HUES6 (cell line): ENCODE results near the gene DIO1.

Experiments
- H3K27ac ChIP-seq: 2 replicates; pipeline ENCODE4 v1.7.0; 2013; ENCODE audit warnings: low read depth, mild to moderate bottlenecking, low read length, inconsistent platforms
- H3K27me3 ChIP-seq: 2 replicates; pipeline ENCODE4 v1.6.1; 2013; ENCODE audit warnings: low read length; ENCODE audit not compliant: control insufficient read depth, insufficient read depth
- H3K36me3 ChIP-seq: 2 replicates; pipeline ENCODE4 v1.6.1; 2013; ENCODE audit warnings: low read length; ENCODE audit not compliant: control insufficient read depth, insufficient read depth
- H3K4me1 ChIP-seq: 2 replicates; pipeline ENCODE4 v1.6.1; 2013; ENCODE audit warnings: low read length; ENCODE audit not compliant: control insufficient read depth, insufficient read depth
- H3K4me3 ChIP-seq: 2 replicates; pipeline ENCODE4 v1.5.1; 2013; ENCODE audit warnings: low read depth, low read length
- H3K9ac ChIP-seq: one replicate; pipeline ENCODE4 v1.6.1; 2013; ENCODE audit warnings: mild to moderate bottlenecking, low read length
- H3K9me3 ChIP-seq: 2 replicates; pipeline ENCODE4 v1.6.1; 2013; ENCODE audit warnings: low read depth, low read length; ENCODE audit not compliant: control insufficient read depth, insufficient read depth

The DIO1 gene

GRCh38 chr1:53919675-53920066 is 25.7 kb downstream of the DIO1 start:
- no peak overlapping the region for H3K4me3 ChIP-seq
- no peak overlapping the region for H3K27ac ChIP-seq
- H3K4me1 ChIP-seq: peaks cover 5% of the 10 kb centered on the region; the same call in 1 of the 2 replicates
- no peaks in the 10 kb centered on the region for H3K27me3 ChIP-seq
- H3K36me3 ChIP-seq: peaks cover 10% of the 10 kb centered on the region; the same call in 1 of the 2 replicates
- H3K9ac ChIP-seq: no peak overlapping the region
- H3K9me3 ChIP-seq: no peaks in the 10 kb centered on the region

- no peak overlapping the region for H3K9ac ChIP-seq
- no peaks in the 10 kb centered on the region for H3K4me1 ChIP-seq
- H3K27ac ChIP-seq: no peak overlapping the region
- peaks cover 20% of the 10 kb centered on the region for H3K36me3 ChIP-seq
- peaks cover 5% of the 10 kb centered on the region; the same call in 1 of the 2 replicates for H3K9me3 ChIP-seq
- no peaks in the 10 kb centered on the region for H3K27me3 ChIP-seq
- no peak overlapping the region for H3K4me3 ChIP-seq
Measured at GRCh38 chr1:53927376-53927881, 33.4 kb downstream of the DIO1 start.

DNA sequence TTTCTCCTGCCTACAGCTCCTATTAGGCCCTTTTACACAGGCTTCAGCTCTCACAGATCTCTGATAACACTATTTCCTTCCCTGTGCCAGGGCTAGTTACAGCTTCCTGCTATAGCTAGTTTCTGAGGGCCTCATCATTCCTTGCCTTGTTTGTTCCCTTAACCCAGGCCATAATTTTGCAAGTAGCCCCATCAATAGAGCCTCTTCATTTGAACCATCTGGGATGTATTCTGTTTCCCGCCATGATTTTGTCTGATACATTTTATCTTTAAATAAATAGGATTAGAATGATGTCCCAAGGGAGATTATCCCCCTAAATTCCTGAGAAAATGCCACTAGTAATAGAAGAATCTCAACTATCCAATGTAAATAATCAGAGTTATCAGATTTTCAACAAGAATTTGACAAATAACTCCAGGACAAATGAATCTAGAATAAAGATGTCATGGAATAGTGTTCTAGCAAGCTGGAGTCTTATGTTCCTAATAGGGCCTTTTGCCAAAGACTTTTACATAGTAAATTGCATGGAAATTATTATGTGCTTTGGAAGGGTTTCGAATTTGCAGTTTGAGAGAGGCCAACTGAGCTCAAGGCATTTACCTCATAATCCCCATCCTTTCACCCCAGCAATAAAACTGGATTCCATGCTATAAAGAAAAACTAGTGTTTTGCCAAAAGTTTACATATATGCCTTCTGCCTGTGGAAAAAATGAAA is 35.4 kb downstream of the DIO1 start:
- H3K27ac ChIP-seq: no peak overlapping the region
- no peak overlapping the region for H3K4me3 ChIP-seq
- H3K36me3 ChIP-seq: peaks cover 18% of the 10 kb centered on the region
- no peak overlapping the region for H3K9ac ChIP-seq
- peaks cover 13% of the 10 kb centered on the region for H3K9me3 ChIP-seq
- no peaks in the 10 kb centered on the region for H3K27me3 ChIP-seq
- no peaks in the 10 kb centered on the region for H3K4me1 ChIP-seq

- H3K4me3 ChIP-seq: no peak overlapping the region
- peaks cover 26% of the 10 kb centered on the region for H3K36me3 ChIP-seq
- H3K4me1 ChIP-seq: no peaks in the 10 kb centered on the region
Measured at GRCh38 chr1:53930932-53931331, 36.9 kb downstream of the DIO1 start.

DNA sequence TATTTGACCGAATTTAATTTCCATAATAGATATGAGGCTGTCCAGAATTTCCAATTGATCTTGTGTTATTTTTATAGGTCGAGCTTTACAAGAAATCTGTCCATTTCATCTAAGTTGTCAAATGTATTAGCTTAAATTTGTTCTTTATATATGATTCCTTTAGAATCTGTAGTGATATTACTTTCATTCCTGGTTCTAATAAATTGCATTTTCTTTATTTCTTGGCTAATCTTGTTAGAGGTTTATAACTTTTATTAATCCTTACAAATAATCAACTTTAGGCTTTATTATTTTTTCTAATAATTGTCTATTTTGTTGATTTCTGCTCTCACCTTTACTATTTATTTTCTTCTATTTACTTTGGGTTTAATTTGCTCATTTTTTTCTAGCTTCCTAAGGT is 37.5 kb downstream of the DIO1 start:
- Histone ChIP-seq H3K9ac (no peak overlapping the region), H3K27ac (no peak overlapping the region), H3K36me3 (peaks cover 26% of the 10 kb centered on the region), H3K4me3 (no peak overlapping the region), H3K9me3 (peaks cover 18% of the 10 kb centered on the region), H3K4me1 (no peaks in the 10 kb centered on the region), H3K27me3 (no peaks in the 10 kb centered on the region)

More at GRCh38 chr1:53930932-53931331, 36.9 kb downstream of the DIO1 start:
- Histone ChIP-seq H3K27me3 (no peaks in the 10 kb centered on the region), H3K9ac (no peak overlapping the region), H3K27ac (no peak overlapping the region), H3K9me3 (peaks cover 18% of the 10 kb centered on the region)

GRCh38 chr1:53934170-53934765 is 40.3 kb downstream of the DIO1 start:
- Histone ChIP-seq H3K36me3 (peaks cover 15% of the 10 kb centered on the region), H3K9ac (no peak overlapping the region), H3K4me1 (no peaks in the 10 kb centered on the region), H3K9me3 (peaks cover 18% of the 10 kb centered on the region), H3K27me3 (no peaks in the 10 kb centered on the region), H3K4me3 (no peak overlapping the region), H3K27ac (no peak overlapping the region)

DNA sequence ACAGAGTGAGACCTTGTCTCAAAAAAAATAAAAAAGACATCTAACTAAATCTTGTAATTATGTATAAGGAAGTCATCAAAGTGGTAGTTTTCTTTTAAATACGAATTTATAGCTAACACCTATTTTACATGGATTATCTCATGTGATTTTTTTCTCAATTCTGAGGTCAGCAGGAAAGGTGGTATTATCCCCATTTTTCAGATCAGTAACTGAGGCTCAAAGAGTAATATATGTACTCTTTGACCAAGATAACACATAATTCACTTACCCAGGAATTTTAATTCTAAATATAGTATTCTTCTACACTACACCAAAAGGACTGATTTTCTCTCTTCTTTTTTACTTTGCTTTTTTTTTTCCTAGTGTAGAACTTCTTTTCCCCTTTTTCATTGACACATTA is 42.4 kb downstream of the DIO1 start:
- peaks cover 11% of the 10 kb centered on the region for H3K36me3 ChIP-seq
- H3K27me3 ChIP-seq: no peaks in the 10 kb centered on the region

DNA sequence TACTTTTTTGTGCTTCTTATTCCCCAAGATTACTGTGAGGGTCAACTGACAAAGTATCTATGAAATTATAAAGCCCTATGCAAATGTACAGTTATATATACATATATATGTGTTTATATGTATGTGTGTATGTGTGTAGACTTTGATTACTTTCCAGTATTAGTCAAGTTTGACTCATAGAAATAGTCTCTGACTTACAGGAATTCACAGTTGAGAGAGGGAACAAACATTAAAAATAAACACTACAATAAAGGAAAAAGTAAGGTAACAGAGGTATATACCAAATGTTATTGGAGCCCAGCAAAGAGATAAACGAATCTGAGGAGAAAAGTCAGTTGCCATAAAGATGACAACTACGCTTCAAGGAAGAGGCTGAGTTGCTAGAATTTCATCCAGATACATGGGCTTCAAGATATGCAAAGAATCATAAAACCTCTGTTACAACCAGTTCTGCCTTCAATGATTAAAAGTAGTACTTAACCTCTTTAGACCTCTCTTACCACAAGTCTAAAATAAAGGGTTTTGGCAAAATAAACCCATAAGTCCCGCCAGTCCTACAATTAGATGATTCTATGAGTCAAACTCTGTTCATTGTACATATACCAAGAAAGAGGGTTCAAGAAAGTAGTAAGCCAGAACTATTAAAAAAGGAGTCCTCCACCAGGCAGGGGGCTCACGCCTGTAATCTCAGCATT is 44.3 kb downstream of the DIO1 start:
- Histone ChIP-seq H3K9me3 (peaks cover 9% of the 10 kb centered on the region), H3K4me3 (no peak overlapping the region), H3K36me3 (peaks cover 11% of the 10 kb centered on the region), H3K4me1 (peaks cover 11% of the 10 kb centered on the region; the same call in 1 of the 2 replicates), H3K27ac (no peak overlapping the region), H3K9ac (no peak overlapping the region), H3K27me3 (no peaks in the 10 kb centered on the region)

More for the DNA sequence above, 42.4 kb downstream of the DIO1 start:
- H3K9ac ChIP-seq: no peak overlapping the region
- H3K4me1 ChIP-seq: no peaks in the 10 kb centered on the region
- H3K27ac ChIP-seq: no peak overlapping the region
- no peak overlapping the region for H3K4me3 ChIP-seq
- H3K9me3 ChIP-seq: peaks cover 18% of the 10 kb centered on the region

DNA sequence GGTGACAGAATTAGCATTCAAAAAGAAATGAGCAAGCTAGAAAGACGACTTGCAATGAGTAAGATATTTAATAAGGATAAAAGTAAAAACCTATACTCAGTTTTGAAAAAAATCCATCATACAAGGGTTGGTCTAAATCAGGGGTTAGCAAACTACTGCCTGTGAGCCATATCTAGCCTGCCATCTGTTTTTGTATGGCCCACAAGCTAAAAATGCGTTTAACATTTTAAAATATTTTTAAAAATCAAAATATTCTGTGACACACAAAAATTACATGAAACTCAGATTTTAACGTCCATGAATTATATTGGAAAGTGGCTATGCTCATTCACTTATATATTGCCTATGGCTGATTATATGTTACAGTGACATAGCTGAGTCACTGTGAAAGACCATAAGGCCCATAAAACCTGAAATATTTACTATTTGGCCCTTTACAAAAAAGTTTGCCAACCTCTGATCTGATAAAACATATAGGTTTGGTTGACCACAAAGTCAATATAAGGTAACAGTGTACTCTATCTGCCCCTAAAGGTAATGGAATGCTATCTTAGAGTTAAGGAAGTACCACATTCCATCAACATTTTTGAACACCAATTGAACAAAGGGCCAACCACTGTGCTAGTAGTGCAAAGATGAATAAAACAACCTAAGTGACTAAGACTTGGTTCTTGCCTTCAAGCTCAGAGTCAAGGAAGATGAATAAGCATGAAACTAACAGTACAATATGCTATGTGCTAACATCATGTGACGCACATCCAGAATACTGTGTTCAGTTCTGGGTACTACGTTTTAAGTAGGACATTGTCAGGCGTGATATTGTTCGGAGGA is 48.4 kb downstream of the DIO1 start:
- H3K4me3 ChIP-seq: no peak overlapping the region
- H3K27ac ChIP-seq: no peak overlapping the region
- peaks cover 25% of the 10 kb centered on the region for H3K4me1 ChIP-seq
- H3K27me3 ChIP-seq: no peaks in the 10 kb centered on the region
- no peaks in the 10 kb centered on the region for H3K9me3 ChIP-seq
- no peak overlapping the region for H3K9ac ChIP-seq
- H3K36me3 ChIP-seq: peaks cover 2% of the 10 kb centered on the region; the same call in 1 of the 2 replicates

DNA sequence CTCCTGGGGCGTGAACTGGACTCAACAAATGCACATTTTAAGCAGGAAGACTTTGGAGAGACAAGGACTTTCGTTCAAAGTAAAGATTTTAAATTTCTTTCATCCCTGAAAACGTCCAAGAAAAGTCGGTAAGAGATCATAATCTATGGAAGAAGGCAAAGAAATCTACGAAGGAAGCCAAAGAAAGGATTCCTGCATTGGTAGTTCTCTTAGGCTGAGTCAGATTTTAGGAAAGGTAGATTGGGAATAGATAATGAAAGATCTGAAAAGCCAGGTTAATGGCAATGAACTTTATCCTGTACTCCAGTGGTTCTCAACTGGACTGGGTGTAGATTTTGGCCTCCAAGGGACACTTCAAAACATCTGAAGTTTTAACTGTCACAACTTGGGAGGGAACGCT is 49.1 kb downstream of the DIO1 start:
- Histone ChIP-seq H3K27ac (no peak overlapping the region), H3K9ac (no peak overlapping the region), H3K9me3 (no peaks in the 10 kb centered on the region), H3K4me3 (no peak overlapping the region), H3K4me1 (peaks cover 26% of the 10 kb centered on the region), H3K36me3 (no peaks in the 10 kb centered on the region; the same call in 1 of the 2 replicates), H3K27me3 (no peaks in the 10 kb centered on the region)
